ENCODE data around the gene RGL3. TPM values are rescaled to one million over a fixed set of nuclear protein-coding genes. Genes with fewer than 3 reads are reported as not detected.

RGL3 gene
- total and polyA plus RNA-seq, 7 donors, result 1.1 to 15.5 (median 2.0) TPM

DNA sequence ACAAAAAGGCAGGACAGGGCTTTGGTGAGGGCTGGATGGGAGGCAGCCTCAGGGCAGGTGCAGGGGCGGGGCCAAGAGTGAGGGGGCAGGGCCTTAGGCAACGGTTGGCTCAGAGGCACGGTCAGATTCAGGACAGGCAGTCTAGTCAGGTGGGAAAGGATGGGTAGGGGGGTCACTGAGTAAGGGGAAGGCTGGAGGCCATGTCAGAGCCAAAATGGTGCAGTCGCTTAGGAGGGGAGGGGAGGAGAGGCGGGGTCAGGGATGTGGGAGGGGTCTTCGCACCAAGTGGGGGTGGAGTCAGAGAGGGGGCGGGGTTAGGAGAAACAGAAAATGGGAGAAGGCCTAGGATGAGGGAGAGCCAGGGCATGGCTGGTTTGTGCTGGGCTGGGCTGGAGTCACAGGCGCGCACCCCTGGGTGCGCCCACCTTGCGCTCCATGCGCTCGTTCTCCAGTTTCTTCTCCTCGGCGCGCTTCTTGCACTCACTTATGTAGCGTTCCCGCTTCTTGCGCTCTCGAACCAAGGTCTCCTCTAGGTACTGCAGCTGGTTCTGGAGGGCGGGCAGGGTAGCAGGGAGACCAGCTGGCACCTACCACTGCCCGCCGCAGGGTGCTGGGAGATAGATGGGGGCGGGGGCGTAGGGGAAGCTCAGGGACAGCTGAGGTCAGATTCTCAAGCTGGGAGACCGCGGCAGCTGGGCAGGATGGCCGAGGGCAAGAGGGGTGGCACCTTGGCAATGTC is 6.8 kb upstream of the RGL3 start:
- no peak overlapping the region for H3K4me3 ChIP-seq
- intact Hi-C loops (cut with DNase I), result no loop called here
- DNase-seq, result no peak
- WGBS, 2 donors, result 88 to 92% methylated on average over 28 of the region's 28 CpGs
- no peaks in the 10 kb centered on the region for H3K36me3 ChIP-seq
- H3K4me1 ChIP-seq, result peaks cover 0 to 20% (median 17%) of the 10 kb centered on the region in 4 donors
- no peak for TF ChIP-seq POLR2A (IDR thresholded peaks at IDR 0.05)
- TF ChIP-seq, protein P1, sequence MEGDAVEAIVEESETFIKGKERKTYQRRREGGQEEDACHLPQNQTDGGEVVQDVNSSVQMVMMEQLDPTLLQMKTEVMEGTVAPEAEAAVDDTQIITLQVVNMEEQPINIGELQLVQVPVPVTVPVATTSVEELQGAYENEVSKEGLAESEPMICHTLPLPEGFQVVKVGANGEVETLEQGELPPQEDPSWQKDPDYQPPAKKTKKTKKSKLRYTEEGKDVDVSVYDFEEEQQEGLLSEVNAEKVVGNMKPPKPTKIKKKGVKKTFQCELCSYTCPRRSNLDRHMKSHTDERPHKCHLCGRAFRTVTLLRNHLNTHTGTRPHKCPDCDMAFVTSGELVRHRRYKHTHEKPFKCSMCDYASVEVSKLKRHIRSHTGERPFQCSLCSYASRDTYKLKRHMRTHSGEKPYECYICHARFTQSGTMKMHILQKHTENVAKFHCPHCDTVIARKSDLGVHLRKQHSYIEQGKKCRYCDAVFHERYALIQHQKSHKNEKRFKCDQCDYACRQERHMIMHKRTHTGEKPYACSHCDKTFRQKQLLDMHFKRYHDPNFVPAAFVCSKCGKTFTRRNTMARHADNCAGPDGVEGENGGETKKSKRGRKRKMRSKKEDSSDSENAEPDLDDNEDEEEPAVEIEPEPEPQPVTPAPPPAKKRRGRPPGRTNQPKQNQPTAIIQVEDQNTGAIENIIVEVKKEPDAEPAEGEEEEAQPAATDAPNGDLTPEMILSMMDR (IDR thresholded peaks at IDR 0.05), result no peak
- TF ChIP-seq POLR2AphosphoS5 (IDR thresholded peaks at IDR 0.05), result no peak
- TF ChIP-seq EP300 (IDR thresholded peaks at IDR 0.05), result no peak
- peaks cover 21 to 34% (median 32%) of the 10 kb centered on the region in 3 donors for H3K27me3 ChIP-seq
- H3K9me3 ChIP-seq, result no peaks in the 10 kb centered on the region
- H3K27ac ChIP-seq, result no peak overlapping the region

DNA sequence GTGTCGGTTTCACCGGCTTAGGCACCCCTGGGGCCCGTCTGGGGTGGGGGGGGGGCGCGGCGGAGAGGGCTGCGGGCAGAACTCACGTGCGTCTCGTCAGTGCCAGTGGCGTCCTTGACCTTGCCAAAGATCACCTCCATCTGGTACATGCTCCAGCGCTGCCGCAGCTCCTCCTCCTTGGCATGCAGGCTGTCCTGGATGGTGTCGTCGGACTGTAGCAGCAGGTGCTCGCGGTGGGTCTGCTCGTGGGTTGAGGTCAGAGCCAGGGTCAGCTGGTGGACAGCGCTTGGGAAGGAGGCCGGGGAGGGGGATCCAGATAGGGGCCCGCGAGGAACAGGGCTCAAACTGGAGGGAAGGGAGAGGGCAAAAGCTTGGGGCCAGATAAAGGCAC is 4.7 kb upstream of the RGL3 start:
- Histone ChIP-seq H3K9me3 (no peaks in the 10 kb centered on the region), H3K27me3 (peaks cover 37 to 55% (median 49%) of the 10 kb centered on the region in 3 donors), H3K36me3 (no peaks in the 10 kb centered on the region), H3K4me3 (no peak overlapping the region), H3K27ac (no peak overlapping the region), H3K4me1 (peaks cover 0 to 36% (median 29%) of the 10 kb centered on the region in 4 donors)
- WGBS, 2 donors, result 16 to 19% methylated on average over 22 of the region's 22 CpGs
- intact Hi-C loops (cut with DNase I), result no loop called here
- no peak for DNase-seq
- TF ChIP-seq, protein P1 (IDR thresholded peaks at IDR 0.05), result no peak

GRCh38 chr19:11423164-11423790 is 4.2 kb upstream of the RGL3 start:
- H3K27ac ChIP-seq, result no peak overlapping the region
- no peak overlapping the region for H3K4me3 ChIP-seq
- H3K9me3 ChIP-seq, result no peaks in the 10 kb centered on the region
- intact Hi-C loops (cut with DNase I), result no loop called here
- H3K36me3 ChIP-seq, result no peaks in the 10 kb centered on the region
- 41 to 48% methylated on average over 27 of the region's 27 CpGs for WGBS, 2 donors
- H3K4me1 ChIP-seq, result peaks cover 0 to 41% (median 32%) of the 10 kb centered on the region in 4 donors
- TF ChIP-seq POLR2A (IDR thresholded peaks at IDR 0.05) (no peak), EP300 (IDR thresholded peaks at IDR 0.05) (no peak), POLR2AphosphoS5 (IDR thresholded peaks at IDR 0.05) (no peak)
- TF ChIP-seq, protein P1 (IDR thresholded peaks at IDR 0.05), result no peak
- peaks cover 42 to 60% (median 53%) of the 10 kb centered on the region in 3 donors for H3K27me3 ChIP-seq
- no peak for DNase-seq

DNA sequence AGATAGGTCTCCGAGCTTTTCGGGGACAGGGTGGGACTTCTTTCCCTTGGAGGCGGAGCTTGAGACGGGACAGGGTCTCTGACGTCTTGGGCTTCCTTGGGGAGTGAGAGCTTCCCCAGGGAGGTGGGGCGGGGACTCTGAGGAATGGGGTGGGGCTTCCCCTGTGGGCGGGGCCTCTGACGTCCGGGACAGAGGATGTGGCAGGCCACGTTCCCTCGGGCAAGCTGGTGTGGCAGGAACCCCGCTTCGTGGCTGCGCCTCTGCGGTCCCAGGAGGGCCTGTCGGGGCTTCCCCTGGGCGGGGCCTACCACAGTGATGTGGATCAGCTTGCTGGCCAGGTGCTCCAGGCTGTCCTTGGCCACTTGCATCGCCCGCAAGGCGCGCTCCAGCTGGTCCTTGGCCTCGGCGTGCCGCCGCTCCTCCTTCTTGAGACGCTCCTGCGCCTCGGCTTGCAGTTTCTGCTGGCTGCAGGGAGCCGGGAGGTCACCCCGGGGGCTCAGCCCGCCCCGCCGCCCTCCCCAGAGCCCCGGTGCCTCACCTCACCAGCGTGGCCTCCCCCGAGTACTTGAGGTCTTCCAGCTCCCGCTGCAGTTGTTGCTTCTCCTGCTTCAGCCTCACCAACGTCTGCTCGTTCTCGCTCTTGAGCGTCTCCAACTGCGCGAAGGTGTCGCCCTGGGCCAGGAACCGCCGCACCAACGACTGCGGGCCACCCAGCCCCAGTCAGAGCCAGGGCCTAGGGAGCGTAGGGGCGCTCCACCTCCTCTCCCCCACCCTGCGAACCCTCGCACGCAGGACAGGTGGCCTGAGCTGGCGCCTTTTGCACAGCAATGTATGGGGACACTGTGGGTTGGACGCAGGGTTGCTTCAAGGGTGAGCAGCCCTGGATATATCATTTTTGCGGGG is 3.3 kb upstream of the RGL3 start:
- no peaks in the 10 kb centered on the region for H3K9me3 ChIP-seq
- DNase-seq, result peak; percentile 86
- no peak overlapping the region for H3K27ac ChIP-seq
- peak in 1 of 4 donors; percentile 23 for TF ChIP-seq POLR2AphosphoS5 (IDR thresholded peaks at IDR 0.05)
- no peak for TF ChIP-seq EP300 (IDR thresholded peaks at IDR 0.05)
- peaks cover 43 to 69% (median 56%) of the 10 kb centered on the region in 3 donors for H3K27me3 ChIP-seq
- no peaks in the 10 kb centered on the region for H3K36me3 ChIP-seq
- intact Hi-C loops (cut with DNase I), result no loop called here
- H3K4me1 ChIP-seq, result peaks cover 0 to 41% (median 33%) of the 10 kb centered on the region in 4 donors
- 3 to 5% methylated on average over 56 of the region's 56 CpGs for WGBS, 2 donors
- H3K4me3 ChIP-seq, result peak overlapping the region in 3 of 4 donors; percentile 14 to 31 (median 30)
